Smooth muscle cell (in vitro differentiated cells): ENCODE results near the gene KRTAP5-5. TPM values are rescaled to one million over a fixed set of nuclear protein-coding genes. Genes with fewer than 3 reads are reported as not detected.

Source experiments
- DNase-seq: peaks from one replicate; lab custom pipeline; 2025; ENCODE audit not compliant: unreplicated experiment; lab: John Stamatoyannopoulos, UW
- H2AFZ ChIP-seq: fragments of 200-600 bp; sonication (generic); 2 replicates; pipeline ENCODE4 v1.6.0; 2016; ENCODE audit warnings: antibody characterized with exemption, low read depth, mild to moderate bottlenecking
- H3F3A ChIP-seq: fragments of 200-600 bp; sonication (generic); 2 replicates; pipeline ENCODE4 v1.6.0; 2017; ENCODE audit warnings: antibody characterized with exemption, low read depth
- H3K27ac ChIP-seq: fragments of 200-600 bp; sonication (generic); 2 replicates; pipeline ENCODE4 v1.5.1; 2016; ENCODE audit warnings: low read depth, mild to moderate bottlenecking
- H3K27me3 ChIP-seq: fragments of 200-600 bp; sonication (generic); 2 replicates; pipeline ENCODE4 v1.6.1; 2016; ENCODE audit warnings: low read depth, mild to moderate bottlenecking
- H3K36me3 ChIP-seq: fragments of 200-600 bp; sonication (generic); 2 replicates; pipeline ENCODE4 v1.5.1; 2016; ENCODE audit warnings: low read depth
- H3K4me1 ChIP-seq: fragments of 200-600 bp; sonication (generic); 2 replicates; pipeline ENCODE4 v1.5.1; 2016; ENCODE audit warnings: low read depth
- H3K4me2 ChIP-seq: fragments of 200-600 bp; sonication (generic); 2 replicates; pipeline ENCODE4 v1.6.0; 2016; ENCODE audit warnings: mild to moderate bottlenecking
- H3K4me3 ChIP-seq: fragments of 200-600 bp; sonication (generic); 2 replicates; pipeline ENCODE4 v1.5.1; 2016; ENCODE audit warnings: mild to moderate bottlenecking
- H3K79me2 ChIP-seq: fragments of 200-600 bp; sonication (generic); 2 replicates; pipeline ENCODE4 v1.6.0; 2016; ENCODE audit warnings: low read depth, mild to moderate bottlenecking
- H3K9ac ChIP-seq: fragments of 200-600 bp; sonication (generic); 2 replicates; pipeline ENCODE4 v1.6.0; 2016; ENCODE audit warnings: low read depth
- H3K9me3 ChIP-seq: fragments of 200-600 bp; sonication (generic); replicated peaks from 2 replicates; pipeline ENCODE4 v1.5.1; 2016; ENCODE audit warnings: low read depth
- H4K20me1 ChIP-seq: fragments of 200-600 bp; sonication (generic); 2 replicates; pipeline ENCODE4 v1.6.0; 2016; ENCODE audit warnings: low read depth
- CTCF ChIP-seq: fragments of 200-600 bp; sonication (generic); IDR thresholded peaks from 2 replicates; pipeline ENCODE4 v1.5.1; 2017; ENCODE audit warnings: borderline replicate concordance, mild to moderate bottlenecking, antibody characterized with exemption; ENCODE audit not compliant: insufficient read depth, poor library complexity, severe bottlenecking
- WGBS: methylation state at CpG from one replicate; pipeline ENCODE4 v1.1.7; 2016; ENCODE audit warnings: low lambda C conversion rate; 5-methylcytosine and 5-hydroxymethylcytosine counted together
- polyA plus RNA-seq: library from polyadenylated mRNA; unstranded; fragments of >200 nt; fragmentation: Nextera tagmentation; extraction: Ambion mirVana; gene quantifications from 2 replicates; pipeline ENCODE4 v1.2.1, GENCODE V29; 2016
- total RNA-seq: library from RNA; depleted of rRNA; stranded (reverse); fragments of >200 nt; gene quantifications from 2 replicates; pipeline ENCODE4 v1.2.3, GENCODE V29; 2014

Gene KRTAP5-5
- total and polyA plus RNA-seq, 2 experiments from 2014 or later: not detected

GRCh38 chr11:1653541-1654387 is 24.2 kb downstream of the KRTAP5-5 start:
- H3K4me3 ChIP-seq: no peak overlapping the region
- no peaks in the 10 kb centered on the region for H4K20me1 ChIP-seq
- no peaks in the 10 kb centered on the region for H3K9me3 ChIP-seq
- H3K36me3 ChIP-seq: no peaks in the 10 kb centered on the region
- H3K4me2 ChIP-seq: peak overlapping the region; percentile 62
- TF ChIP-seq CTCF: no peak
- H3F3A ChIP-seq: peaks cover 7% of the 10 kb centered on the region
- peaks cover 10% of the 10 kb centered on the region for H3K4me1 ChIP-seq
- H3K9ac ChIP-seq: no peak overlapping the region
- H3K79me2 ChIP-seq: no peaks in the 10 kb centered on the region
- no peaks in the 10 kb centered on the region for H3K27me3 ChIP-seq
- H3K27ac ChIP-seq: peak overlapping the region; percentile 61
- DNase-seq: no peak
- H2AFZ ChIP-seq: no peak overlapping the region
- WGBS: 81% methylated on average over 14 of the region's 14 CpGs

GRCh38 chr11:1654388-1655167 is 25.0 kb downstream of the KRTAP5-5 start:
- Histone ChIP-seq H3K4me3 (no peak overlapping the region), H3K4me2 (peak overlapping the region; percentile 59), H3K9ac (no peak overlapping the region), H3F3A (peaks cover 7% of the 10 kb centered on the region), H3K27me3 (no peaks in the 10 kb centered on the region), H3K79me2 (no peaks in the 10 kb centered on the region), H3K9me3 (no peaks in the 10 kb centered on the region), H3K36me3 (no peaks in the 10 kb centered on the region), H4K20me1 (no peaks in the 10 kb centered on the region), H3K27ac (peak overlapping the region; percentile 61), H2AFZ (no peak overlapping the region), H3K4me1 (peaks cover 10% of the 10 kb centered on the region)
- WGBS: 39% methylated on average over 21 of the region's 21 CpGs
- no peak for TF ChIP-seq CTCF
- no peak for DNase-seq

- Histone ChIP-seq H4K20me1 (no peaks in the 10 kb centered on the region), H3K79me2 (no peaks in the 10 kb centered on the region), H3K4me3 (no peak overlapping the region), H3K4me2 (peak overlapping the region; percentile 36), H3K9ac (no peak overlapping the region), H3K4me1 (peaks cover 10% of the 10 kb centered on the region), H3K27me3 (no peaks in the 10 kb centered on the region), H3K27ac (peak overlapping the region; percentile 61), H2AFZ (no peak overlapping the region), H3F3A (peaks cover 7% of the 10 kb centered on the region), H3K36me3 (no peaks in the 10 kb centered on the region), H3K9me3 (no peaks in the 10 kb centered on the region)
- TF ChIP-seq CTCF: no peak
- WGBS: 73% methylated on average over 26 of the region's 26 CpGs
- no peak for DNase-seq
These were observed 25.8 kb downstream of the KRTAP5-5 start for GRCh38 chr11:1655168-1656060.
